A673 (cell line): ENCODE results near the gene BEAN1.

ENCODE experiments used
- CTCF ChIP-seq: fragments of 300-800, 200-600 bp; sonication (generic); conservative IDR thresholded peaks from 2 replicates; pipeline ENCODE4 v1.5.1; 2017; ENCODE audit warnings: low read depth, mild to moderate bottlenecking, antibody characterized with exemption, low read length, moderate library complexity, mixed read lengths
- EZH2 ChIP-seq: fragments of 200-600 bp; sonication (generic); IDR thresholded peaks from 2 replicates; pipeline ENCODE4 v1.6.1; 2017; ENCODE audit warnings: borderline replicate concordance, low read depth, mild to moderate bottlenecking, mixed read lengths, antibody characterized with exemption, low read length; ENCODE audit not compliant: poor library complexity, severe bottlenecking

- TF ChIP-seq CTCF (no peak), EZH2 (no peak)
Measured at GRCh38 chr16:66491716-66492064, 64.6 kb downstream of the BEAN1 start.
